Type B pancreatic cell (in vitro differentiated cells): ENCODE data around the gene IL13RA1. TPM values are rescaled to one million over a fixed set of nuclear protein-coding genes. Genes with fewer than 3 reads are reported as not detected.

Source experiments
- DNase-seq: peaks from one replicate; pipeline ENCODE4 v3.0.0; 2021; ENCODE audit warnings: mixed read lengths; ENCODE audit not compliant: unreplicated experiment; ENCODE audit errors: extremely low spot score
- H3K27ac Mint-ChIP-seq: 2 replicates; pipeline ENCODE4 v1.8.0; 2021; ENCODE audit warnings: mild to moderate bottlenecking, mixed read lengths
- H3K27me3 Mint-ChIP-seq: 2 replicates; pipeline ENCODE4 v1.8.0; 2021; ENCODE audit warnings: mixed read lengths
- H3K36me3 Mint-ChIP-seq: 2 replicates; pipeline ENCODE4 v1.8.0; 2021; ENCODE audit warnings: mixed read lengths
- H3K4me1 Mint-ChIP-seq: one replicate; pipeline ENCODE4 v1.8.0; 2021; ENCODE audit warnings: mixed read lengths; ENCODE audit not compliant: unreplicated experiment
- H3K4me3 Mint-ChIP-seq: 2 replicates; pipeline ENCODE4 v1.8.0; 2021; ENCODE audit warnings: mild to moderate bottlenecking, mixed read lengths
- H3K9me3 Mint-ChIP-seq: 2 replicates; pipeline ENCODE4 v1.8.0; 2021; ENCODE audit warnings: mixed read lengths
- total RNA-seq: library from RNA; stranded (reverse); gene quantifications from 2 replicates; pipeline ENCODE4 v1.2.1, GENCODE V29; 2021; ENCODE audit warnings: low replicate concordance
- TF ChIP-seq, protein P1 (sequence below): fragments of 200-600 bp; sonication (generic); conservative IDR thresholded peaks from 2 replicates; pipeline ENCODE4 v1.5.0; 2021; ENCODE audit warnings: antibody characterized with exemption, mild to moderate bottlenecking

IL13RA1 gene
- total RNA-seq, 1 donor from 2014 or later: 27.5 TPM

DNA sequence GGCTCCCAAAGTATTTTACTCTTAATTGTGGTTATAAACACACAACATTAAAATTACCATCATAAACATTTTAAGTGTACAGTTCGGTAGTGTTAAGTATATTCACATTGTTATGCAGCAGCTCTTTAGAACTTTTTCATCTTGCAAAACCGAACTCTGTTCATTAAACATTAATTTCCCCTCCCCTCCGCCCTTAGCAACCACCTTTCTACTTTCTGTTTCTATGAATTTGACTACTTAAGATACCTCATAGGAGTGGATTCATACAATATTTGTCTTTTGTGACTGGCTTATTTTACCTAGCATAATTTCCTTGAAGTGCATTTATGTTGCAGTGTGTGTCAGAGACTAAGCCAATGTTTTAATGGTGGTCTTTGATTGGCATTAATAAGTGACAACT lies 32.6 kb downstream of the IL13RA1 start:
- no peak overlapping the region for H3K27ac Mint-ChIP-seq
- H3K27me3 Mint-ChIP-seq: no peaks in the 10 kb centered on the region
- peaks cover 3% of the 10 kb centered on the region for H3K36me3 Mint-ChIP-seq
- TF ChIP-seq, protein P1, sequence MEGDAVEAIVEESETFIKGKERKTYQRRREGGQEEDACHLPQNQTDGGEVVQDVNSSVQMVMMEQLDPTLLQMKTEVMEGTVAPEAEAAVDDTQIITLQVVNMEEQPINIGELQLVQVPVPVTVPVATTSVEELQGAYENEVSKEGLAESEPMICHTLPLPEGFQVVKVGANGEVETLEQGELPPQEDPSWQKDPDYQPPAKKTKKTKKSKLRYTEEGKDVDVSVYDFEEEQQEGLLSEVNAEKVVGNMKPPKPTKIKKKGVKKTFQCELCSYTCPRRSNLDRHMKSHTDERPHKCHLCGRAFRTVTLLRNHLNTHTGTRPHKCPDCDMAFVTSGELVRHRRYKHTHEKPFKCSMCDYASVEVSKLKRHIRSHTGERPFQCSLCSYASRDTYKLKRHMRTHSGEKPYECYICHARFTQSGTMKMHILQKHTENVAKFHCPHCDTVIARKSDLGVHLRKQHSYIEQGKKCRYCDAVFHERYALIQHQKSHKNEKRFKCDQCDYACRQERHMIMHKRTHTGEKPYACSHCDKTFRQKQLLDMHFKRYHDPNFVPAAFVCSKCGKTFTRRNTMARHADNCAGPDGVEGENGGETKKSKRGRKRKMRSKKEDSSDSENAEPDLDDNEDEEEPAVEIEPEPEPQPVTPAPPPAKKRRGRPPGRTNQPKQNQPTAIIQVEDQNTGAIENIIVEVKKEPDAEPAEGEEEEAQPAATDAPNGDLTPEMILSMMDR: no peak
- H3K4me3 Mint-ChIP-seq: no peak overlapping the region
- DNase-seq: no peak
- H3K4me1 Mint-ChIP-seq: no peaks in the 10 kb centered on the region
- H3K9me3 Mint-ChIP-seq: no peaks in the 10 kb centered on the region

DNA sequence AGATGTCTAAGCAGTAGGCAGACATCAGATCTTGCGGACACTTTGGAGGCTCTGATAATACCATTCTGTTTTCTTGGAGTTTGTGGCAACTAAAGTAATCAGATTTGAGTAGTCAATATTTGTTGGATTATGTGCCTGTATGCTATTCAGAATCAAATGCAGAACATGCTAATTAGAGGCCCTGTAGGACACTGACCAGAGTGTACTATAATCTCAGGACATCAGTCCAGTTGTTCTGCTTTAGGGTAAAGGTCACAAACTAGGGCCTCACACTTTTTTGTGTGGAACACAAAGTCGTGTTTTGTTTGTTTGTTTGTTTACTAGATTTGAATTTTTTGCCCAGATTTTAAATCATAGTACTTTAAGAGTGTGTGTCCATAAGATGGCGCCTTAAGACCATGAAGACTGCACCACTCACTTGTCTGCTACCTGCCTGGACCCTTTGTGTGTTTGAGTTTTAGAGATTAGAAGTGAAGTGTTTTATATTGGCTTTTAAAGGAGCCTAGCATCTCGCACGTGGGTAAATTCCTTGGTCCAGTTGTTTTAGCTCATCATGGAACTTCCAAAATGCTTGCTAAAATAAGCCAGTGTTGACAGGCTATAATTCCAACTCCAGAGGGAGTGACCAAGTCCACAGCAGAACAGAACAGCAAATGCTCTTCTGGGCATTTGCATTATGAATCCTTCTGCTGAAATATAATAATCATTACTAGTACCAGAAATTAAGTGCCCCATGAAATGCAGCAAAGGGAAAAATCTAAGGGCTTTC lies 34.7 kb downstream of the IL13RA1 start:
- DNase-seq: no peak
- no peaks in the 10 kb centered on the region for H3K9me3 Mint-ChIP-seq
- H3K27me3 Mint-ChIP-seq: no peaks in the 10 kb centered on the region
- H3K4me1 Mint-ChIP-seq: no peaks in the 10 kb centered on the region
- H3K27ac Mint-ChIP-seq: no peak overlapping the region
- H3K36me3 Mint-ChIP-seq: no peaks in the 10 kb centered on the region
- no peak overlapping the region for H3K4me3 Mint-ChIP-seq
- TF ChIP-seq, protein P1: peak; percentile 63

DNA sequence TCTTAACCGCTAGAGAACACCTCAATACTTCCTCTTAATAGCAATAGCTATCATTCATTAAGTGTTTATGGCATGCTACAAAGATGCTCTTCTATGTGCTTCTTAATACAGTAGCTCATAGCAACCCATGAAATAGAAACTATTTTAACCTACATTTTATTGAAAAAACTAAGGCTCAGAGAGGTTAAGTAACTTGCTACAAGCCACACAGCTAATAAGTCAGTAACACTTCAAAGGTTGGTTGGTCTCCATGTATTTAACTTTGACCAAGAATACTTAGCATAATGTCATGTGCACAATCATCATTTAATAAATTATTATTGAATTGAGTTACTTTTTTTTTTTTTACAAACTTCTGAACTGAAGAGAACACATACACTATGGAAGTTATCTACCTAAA lies 36.1 kb downstream of the IL13RA1 start:
- H3K9me3 Mint-ChIP-seq: no peaks in the 10 kb centered on the region
- no peaks in the 10 kb centered on the region for H3K27me3 Mint-ChIP-seq
- no peaks in the 10 kb centered on the region for H3K36me3 Mint-ChIP-seq
- H3K4me1 Mint-ChIP-seq: no peaks in the 10 kb centered on the region
- DNase-seq: no peak
- no peak overlapping the region for H3K27ac Mint-ChIP-seq
- TF ChIP-seq, protein P1: no peak
- no peak overlapping the region for H3K4me3 Mint-ChIP-seq

DNA sequence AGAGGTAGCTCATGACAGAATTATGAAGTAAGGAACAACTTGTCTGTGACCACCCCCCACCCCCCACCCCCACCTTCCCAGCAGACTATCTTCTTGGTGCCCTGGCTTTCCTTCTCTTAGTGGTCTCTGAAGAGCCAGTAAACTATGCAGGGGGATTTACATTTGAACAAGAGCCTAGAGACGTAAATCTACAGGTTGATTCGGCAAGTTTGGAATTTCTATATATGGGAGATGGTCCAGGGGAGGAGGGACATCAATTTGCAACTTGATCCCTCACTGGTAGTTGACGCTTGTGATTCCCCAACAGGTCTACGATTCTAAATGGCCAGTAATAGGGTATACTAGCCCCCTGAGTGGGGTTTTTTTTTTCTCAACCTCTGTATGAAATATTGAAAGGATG lies 36.7 kb downstream of the IL13RA1 start:
- no peak for DNase-seq
- Mint-ChIP-seq H3K36me3 (no peaks in the 10 kb centered on the region), H3K27me3 (no peaks in the 10 kb centered on the region), H3K27ac (no peak overlapping the region), H3K4me3 (no peak overlapping the region), H3K9me3 (no peaks in the 10 kb centered on the region), H3K4me1 (no peaks in the 10 kb centered on the region)
- TF ChIP-seq, protein P1: no peak

DNA sequence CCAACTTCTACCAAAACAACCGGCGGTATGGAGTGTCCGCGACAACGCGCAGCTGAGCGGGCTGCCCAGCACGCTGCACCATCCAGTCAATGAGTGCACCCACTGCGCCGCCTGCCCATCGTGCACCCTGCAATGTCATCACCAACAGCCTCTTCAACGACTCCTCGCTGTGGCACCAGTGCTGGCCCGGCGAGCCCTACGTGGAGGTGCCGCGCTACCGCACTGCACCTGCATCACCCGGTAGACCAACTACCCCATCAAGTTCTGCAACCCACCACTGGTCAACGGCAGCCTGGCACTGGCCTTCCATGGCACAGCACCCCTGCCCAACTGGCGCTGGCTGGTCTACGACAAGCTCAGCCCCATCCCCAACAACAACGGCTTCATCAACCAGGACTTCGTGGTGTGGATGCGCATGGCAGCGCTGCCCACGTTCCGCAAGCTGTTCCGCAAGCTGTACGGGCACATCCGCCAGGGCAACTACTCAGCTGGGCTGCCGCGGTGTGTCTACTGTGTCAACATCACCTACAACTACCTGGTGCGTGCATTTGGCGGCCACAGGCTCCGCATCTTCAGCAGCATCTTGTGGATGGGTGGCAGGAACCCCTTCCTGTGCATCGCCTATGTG lies 42.8 kb downstream of the IL13RA1 start:
- Mint-ChIP-seq H3K4me3 (no peak overlapping the region), H3K27me3 (no peaks in the 10 kb centered on the region), H3K4me1 (no peaks in the 10 kb centered on the region), H3K27ac (no peak overlapping the region), H3K9me3 (no peaks in the 10 kb centered on the region), H3K36me3 (peaks cover 4% of the 10 kb centered on the region)
- DNase-seq: no peak
- TF ChIP-seq, protein P1: no peak
